LHCN-M2 (cell line): ENCODE data around the gene MDFI. TPM values are rescaled to one million over a fixed set of nuclear protein-coding genes. Genes with fewer than 3 reads are reported as not detected.

Source experiments
- DNase-seq: peaks from one replicate; pipeline ENCODE4 v3.0.0-alpha.2; 2012; ENCODE audit warnings: low read depth
- total RNA-seq: library from RNA; depleted of rRNA; stranded (reverse); fragments of >200 nt; gene quantifications from 2 replicates; pipeline ENCODE4 v1.2.3, GENCODE V29; 2014

Gene MDFI
- total RNA-seq, 1 experiment from 2014 or later, result 0.23 TPM

- DNase-seq, result no peak
Observed at GRCh38 chr6:41633056-41633634, 5.1 kb upstream of the MDFI start.

DNA sequence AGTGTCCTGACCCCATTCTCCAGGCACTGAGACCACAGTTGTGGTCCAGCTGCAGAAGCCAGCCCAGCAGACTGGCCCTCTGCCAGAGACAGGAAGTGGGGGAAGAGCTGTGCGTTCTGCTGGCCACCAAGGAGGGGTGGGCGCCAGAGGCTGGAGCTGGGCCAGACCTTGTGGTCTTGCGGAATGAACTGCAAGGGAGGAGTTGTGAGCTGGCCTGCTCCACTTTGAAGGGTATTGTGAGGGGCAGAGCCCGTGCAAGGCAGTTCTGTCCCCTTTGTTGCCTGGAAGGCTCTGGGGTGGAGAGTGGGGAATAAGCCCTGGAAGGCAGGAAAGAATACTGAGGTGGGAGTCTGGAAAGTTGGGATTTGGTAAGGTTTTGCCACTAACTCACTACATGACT lies 3.6 kb upstream of the MDFI start:
- DNase-seq, result no peak

GRCh38 chr6:41635365-41635764 lies 2.9 kb upstream of the MDFI start:
- no peak for DNase-seq

DNA sequence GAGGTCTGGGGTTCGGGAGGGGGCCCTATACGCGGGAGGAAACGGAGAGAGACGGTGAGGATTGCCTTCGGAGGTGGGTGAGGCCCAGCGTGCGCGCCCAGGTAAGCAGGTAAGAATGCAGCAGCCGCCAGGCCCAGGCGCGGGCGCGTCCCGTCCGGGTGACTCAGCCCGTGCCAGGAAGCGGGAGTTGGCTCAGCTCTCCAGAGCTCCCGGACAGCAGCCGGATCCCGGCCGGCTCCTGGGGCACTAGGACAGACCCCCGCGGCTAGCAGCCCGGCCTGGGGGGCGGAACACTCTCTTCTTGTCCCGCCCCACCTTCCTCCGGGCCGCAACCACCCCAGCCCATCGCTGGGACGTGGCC lies 1.5 kb upstream of the MDFI start:
- DNase-seq, result no peak

- DNase-seq, result no peak
Observed at GRCh38 chr6:41637194-41638001, 870 bp upstream of the MDFI start.

DNA sequence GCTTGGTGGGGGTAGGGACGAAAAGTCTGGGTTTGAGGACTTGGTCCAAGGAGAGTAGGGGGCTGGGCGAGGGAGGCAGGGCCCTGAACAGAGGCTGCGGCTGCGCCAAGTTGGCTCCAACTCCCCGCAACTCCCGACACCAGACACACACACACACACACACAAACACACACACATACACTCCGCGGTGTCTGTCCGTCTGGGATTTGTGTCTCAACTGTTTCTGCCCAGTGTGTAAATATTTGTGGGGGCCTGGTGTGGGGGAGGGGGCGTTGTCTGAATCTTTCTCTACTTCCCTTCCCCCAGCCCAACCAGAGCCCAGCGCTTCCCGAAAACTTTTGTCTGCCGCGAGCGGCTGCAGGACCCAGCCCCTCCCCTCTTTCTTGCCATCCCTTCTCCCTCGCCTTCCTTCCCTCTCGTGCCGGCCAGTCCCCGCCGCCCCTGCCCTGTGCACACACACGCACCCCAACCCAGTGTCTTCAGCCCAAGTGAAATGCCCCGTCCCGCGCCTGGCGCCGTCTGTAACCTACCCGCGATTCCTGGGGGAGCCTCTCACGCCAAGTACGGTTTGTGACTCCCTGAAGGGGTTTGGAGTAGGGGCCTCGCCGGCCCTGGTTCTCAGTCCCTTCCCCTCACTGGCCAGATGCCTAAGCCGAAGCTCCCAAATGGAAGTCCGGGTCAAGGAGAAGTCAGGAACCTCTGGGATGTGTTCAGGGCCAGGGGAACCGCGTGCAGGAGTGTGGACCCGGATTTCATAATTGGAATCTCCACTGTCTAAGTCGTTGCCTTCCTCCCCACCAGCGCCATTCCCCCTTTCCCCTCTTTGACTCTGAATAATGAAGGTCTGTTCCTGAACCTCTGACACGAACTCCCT lies 904 bp downstream of the MDFI start:
- DNase-seq, result no peak

DNA sequence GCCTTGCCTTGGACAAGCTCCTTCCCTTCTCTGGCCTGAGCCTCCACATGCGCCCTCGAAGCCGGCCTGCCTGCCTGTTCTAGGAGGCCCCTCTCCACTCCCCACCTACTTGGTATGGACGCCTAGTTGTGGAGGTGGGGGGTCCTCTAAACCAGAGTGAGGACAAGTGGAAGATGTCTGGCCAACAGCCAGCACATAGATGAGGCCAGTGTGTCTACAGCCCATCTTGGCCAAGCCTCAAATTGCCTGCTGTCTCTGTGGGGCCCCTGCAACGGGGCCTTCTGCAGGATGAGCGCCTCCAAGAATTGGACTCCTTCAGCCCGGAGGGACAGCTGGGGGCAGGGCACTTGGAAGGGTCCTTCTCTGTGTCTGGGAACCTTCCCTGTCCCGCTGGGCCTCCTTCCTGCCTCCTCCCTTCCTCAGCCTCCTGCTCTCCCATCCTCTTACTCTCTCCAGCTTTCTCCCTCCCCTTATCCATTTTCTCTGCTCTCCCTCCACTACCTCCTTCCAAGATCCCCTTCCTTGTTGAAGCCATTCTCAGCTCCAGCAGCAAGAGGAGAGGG lies 1.6 kb downstream of the MDFI start:
- DNase-seq, result no peak

DNA sequence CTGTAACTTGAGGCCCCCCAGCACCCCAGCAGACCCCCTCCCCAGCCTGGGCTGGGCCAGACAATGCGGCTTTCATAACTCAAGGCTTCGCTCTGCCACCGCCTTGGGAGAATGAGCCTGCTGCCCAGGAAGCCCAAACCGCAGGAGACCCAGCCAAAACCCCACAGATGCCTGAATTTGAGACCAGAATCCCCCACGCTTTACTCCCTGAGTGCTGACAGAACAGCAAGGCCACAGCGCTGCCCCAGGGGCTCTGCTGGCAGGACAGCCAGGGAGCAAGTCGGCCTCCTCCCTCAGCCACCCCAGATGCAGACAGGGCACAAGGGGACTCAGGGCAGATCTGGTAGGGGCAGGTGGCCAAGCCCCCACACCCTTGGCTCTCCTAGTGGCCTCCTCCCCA lies 2.2 kb downstream of the MDFI start:
- DNase-seq, result no peak

- no peak for DNase-seq
Observed at GRCh38 chr6:41641352-41641925, 3.2 kb downstream of the MDFI start.

GRCh38 chr6:41642090-41642959 lies 4.1 kb downstream of the MDFI start:
- DNase-seq, result no peak

- DNase-seq, result no peak
Observed at GRCh38 chr6:41642960-41643898, 5.0 kb downstream of the MDFI start.

DNA sequence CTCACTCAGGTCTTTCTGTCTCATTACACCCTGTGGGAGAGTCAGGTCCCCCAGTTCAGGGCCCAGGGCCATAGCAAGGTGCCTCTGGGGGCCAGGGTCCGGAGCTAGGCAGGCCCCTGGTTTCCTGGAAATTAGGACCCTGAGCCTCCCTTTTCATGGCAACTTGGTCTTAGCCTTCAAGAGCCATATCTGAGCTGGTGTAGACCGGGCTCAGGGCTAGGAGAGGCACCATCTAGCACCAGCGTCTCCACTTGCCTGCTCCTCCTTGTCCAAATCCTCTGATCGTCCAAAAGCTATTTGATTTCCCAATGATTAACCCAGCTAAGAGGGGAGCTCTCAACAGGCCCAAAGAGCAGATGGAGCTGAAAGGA lies 5.6 kb downstream of the MDFI start:
- no peak for DNase-seq

GRCh38 chr6:41644297-41644879 lies 6.1 kb downstream of the MDFI start:
- no peak for DNase-seq

- no peak for DNase-seq
Observed at GRCh38 chr6:41645007-41645618, 6.8 kb downstream of the MDFI start.

DNA sequence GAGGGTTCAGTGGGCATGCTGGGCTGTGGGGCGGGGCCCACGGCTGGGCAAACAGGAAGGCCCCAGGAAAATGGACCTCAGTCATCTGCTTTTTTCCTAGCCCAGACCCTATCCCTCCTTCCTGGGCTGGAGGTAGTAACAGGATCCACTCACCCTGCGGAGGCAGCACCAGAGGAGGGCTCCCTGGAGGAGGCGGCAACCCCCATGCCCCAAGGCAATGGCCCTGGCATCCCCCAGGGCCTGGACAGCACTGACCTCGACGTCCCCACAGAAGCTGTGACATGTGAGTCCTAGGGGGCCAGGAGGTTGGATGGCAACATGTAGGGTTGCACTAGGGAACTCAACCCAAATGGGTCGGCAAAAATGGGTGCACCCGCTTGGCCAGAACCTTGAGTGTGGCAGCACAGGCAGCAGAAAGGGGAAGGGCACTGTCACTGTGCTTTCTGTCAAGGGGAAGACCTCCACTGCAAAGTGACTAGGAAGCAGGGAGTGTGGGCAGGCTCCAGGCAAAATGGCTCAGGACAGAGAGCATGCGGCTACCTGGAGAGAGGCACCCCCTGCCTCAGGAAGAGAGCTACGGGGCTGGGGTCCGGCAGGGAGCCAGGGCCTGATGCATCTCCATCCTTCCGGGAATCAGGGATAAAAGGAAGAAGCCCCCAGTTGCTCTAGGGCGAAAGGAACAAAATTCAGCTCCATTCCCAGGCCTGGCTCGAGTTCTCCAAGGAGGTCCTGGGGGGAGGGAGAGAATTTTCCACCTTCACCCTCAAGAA lies 7.9 kb downstream of the MDFI start:
- DNase-seq, result no peak

- peak; percentile 25 for DNase-seq
Observed at GRCh38 chr6:41647061-41647511, 8.8 kb downstream of the MDFI start.

GRCh38 chr6:41648070-41648585 lies 9.9 kb downstream of the MDFI start:
- DNase-seq, result no peak

DNA sequence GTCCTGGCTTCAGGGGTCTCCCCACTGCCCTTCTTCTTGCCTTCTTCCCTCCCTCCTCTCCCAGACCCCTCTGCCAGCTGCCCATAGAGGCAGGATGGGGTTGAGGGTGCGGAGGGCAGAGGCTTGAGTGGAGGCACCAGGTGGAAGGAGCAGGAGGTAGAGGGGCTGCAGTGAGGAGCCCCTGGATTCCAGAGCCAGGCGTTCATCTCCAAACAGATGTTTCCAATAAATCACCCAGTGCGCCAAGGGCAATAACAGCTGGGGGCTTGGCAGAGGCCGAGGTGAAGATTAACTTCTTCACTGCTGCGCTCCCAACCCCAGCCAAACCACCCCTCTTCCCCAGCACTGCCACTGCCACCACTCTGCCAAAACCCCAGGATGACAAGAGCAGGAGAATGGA lies 10.7 kb downstream of the MDFI start:
- DNase-seq, result peak; percentile 35
